HG02798 (cell line): ENCODE measurements around the gene OR51B2.
A peak's percentile ranks its signal among the peaks of the same experiment; 100 is the strongest.
"Not testable (repeated sequence)": the region's sequence is repeated elsewhere in the genome, so short reads cannot be mapped to it uniquely, and the experiment has no call there.

ENCODE experiments used
- ATAC-seq: cut with Tn5 transposase; IDR thresholded peaks from one replicate; pipeline ENCODE4 v1.9.1; 2021; ENCODE audit warnings: mild to moderate bottlenecking; ENCODE audit not compliant: unreplicated experiment, poor library complexity

Gene OR51B2

GRCh38 chr11:5313326-5314023 is 10.6 kb downstream of the OR51B2 start:
- not testable (repeated sequence) for ATAC-seq

- no peak for ATAC-seq
Measured at GRCh38 chr11:5310423-5310822, 13.7 kb downstream of the OR51B2 start.

- ATAC-seq, result no peak
Measured at GRCh38 chr11:5307256-5308019, 16.7 kb downstream of the OR51B2 start.

GRCh38 chr11:5304046-5304445 is 20.1 kb downstream of the OR51B2 start:
- ATAC-seq, result no peak

- ATAC-seq, result no peak
Measured at GRCh38 chr11:5303626-5304025, 20.5 kb downstream of the OR51B2 start.

- ATAC-seq, result no peak
Measured at GRCh38 chr11:5301846-5302245, 22.3 kb downstream of the OR51B2 start, which contains the start of gene OR51B4. Gene OR51B4 (minus strand): TSS chr11:5301946. CDS start chr11:5301946, 0 bp downstream.

GRCh38 chr11:5300251-5300650 is 23.8 kb downstream of the OR51B2 start:
- no peak for ATAC-seq

GRCh38 chr11:5298451-5298850 is 25.6 kb downstream of the OR51B2 start:
- no peak for ATAC-seq

- ATAC-seq, result no peak
Measured at GRCh38 chr11:5297721-5298323, 26.3 kb downstream of the OR51B2 start.

GRCh38 chr11:5294342-5294995 is 29.6 kb downstream of the OR51B2 start:
- not testable (repeated sequence) for ATAC-seq

GRCh38 chr11:5293028-5293427 is 31.1 kb downstream of the OR51B2 start:
- no peak for ATAC-seq

- ATAC-seq, result peak; percentile 84
Measured at GRCh38 chr11:5291207-5291838, 32.8 kb downstream of the OR51B2 start.

GRCh38 chr11:5290106-5290505 is 34.0 kb downstream of the OR51B2 start:
- ATAC-seq, result no peak

GRCh38 chr11:5289696-5290095 is 34.4 kb downstream of the OR51B2 start:
- no peak for ATAC-seq

GRCh38 chr11:5288906-5289550 is 35.1 kb downstream of the OR51B2 start:
- ATAC-seq, result no peak

GRCh38 chr11:5288108-5288905 is 35.8 kb downstream of the OR51B2 start:
- no peak for ATAC-seq

GRCh38 chr11:5286901-5287300 is 37.2 kb downstream of the OR51B2 start:
- no peak for ATAC-seq

GRCh38 chr11:5286351-5286750 is 37.7 kb downstream of the OR51B2 start:
- no peak for ATAC-seq

- no peak for ATAC-seq
Measured at GRCh38 chr11:5285703-5286340, 38.3 kb downstream of the OR51B2 start.
